Measurements from ENCODE around the gene TSGA10IP.

DNA sequence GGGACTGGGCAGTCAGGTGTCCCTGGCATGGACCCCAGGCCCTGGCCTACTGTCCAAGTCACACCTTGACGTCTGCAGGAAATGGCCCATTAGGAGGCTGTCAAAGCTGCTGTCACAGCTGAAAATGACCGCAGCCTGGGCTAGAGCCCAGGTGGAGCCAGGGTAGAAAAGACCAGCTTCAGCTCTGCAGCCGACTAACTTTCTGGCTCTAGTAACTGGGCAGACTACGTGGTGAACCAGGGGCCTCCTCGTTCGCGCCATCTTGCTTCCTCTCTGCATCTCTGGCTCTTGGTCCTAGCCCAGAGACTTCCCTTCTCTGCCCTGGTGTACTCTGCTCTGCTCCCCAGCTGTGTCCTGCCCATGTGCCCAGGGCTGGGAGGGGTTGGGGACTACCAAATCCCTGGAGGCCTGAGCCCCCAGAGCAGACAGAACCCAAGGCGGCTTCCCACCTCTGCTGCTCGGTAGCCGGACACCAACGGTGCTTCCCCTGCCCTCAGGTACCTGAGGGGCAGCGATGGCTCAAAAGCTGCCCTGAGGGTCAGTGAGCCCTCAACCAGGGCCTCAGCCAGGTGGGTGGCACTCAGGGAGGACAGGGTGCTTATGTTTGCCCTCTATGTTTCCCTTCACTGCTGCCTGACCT, 35.9 kb downstream of the TSGA10IP start:
- TF ChIP-seq CTCF (IDR thresholded peaks at IDR 0.05) (no peak), ZFX (IDR thresholded peaks at IDR 0.05; ENCODE audit: borderline replicate concordance) (no peak)

Data from 22Rv1 (cell line).